Adrenal gland (tissue), 12 donors: ENCODE data around the gene DOK7. TPM values are rescaled to one million over a fixed set of nuclear protein-coding genes. Genes with fewer than 3 reads are reported as not detected.
A peak's percentile ranks its signal among the peaks of the same experiment; 100 is the strongest.

ENCODE experiments used
- DNase-seq, 7 donors: peaks; one replicate each; pipeline ENCODE4 v3.0.0-alpha.2; 2019 to 2020
- H3K27ac ChIP-seq, 5 donors: fragments of 200-600 bp; sonication (generic) in 4 of 5; 1 replicate in 3 of 5; 2 replicates in 2 of 5; pipeline versions ENCODE4 v1.5.1 to v1.8.0; 2016 to 2020; ENCODE audit warnings: mild to moderate bottlenecking in 1 of 5
- H3K27me3 ChIP-seq: fragments of 200-600 bp; 2 replicates; pipeline ENCODE4 v1.8.0; 2021
- H3K36me3 ChIP-seq, 2 donors: fragments of 200-600 bp; replicated peaks in 1 of 2; 1 replicate in 1 of 2; 2 replicates in 1 of 2; pipeline versions ENCODE4 v1.5.1 to v1.8.0; 2018 to 2022
- H3K4me1 ChIP-seq, 2 donors: fragments of 200-600 bp; replicated peaks in 1 of 2; 1 replicate in 1 of 2; 2 replicates in 1 of 2; pipeline versions ENCODE4 v1.5.1 to v1.8.0; 2018 to 2021
- H3K4me3 ChIP-seq, 4 donors: fragments of 200-600 bp; sonication (generic) in 3 of 4; one replicate each; pipeline ENCODE4 v1.5.1; 2016 to 2018
- H3K9me3 ChIP-seq, 3 donors: fragments of 200-600 bp; sonication (generic) in 1 of 3; replicated peaks in 1 of 3; 1 replicate in 2 of 3; 2 replicates in 1 of 3; pipeline versions ENCODE4 v1.5.1 to v1.8.0; 2016 to 2021
- POLR2A ChIP-seq, 2 donors: fragments of 450-650 bp; IDR thresholded peaks; one replicate each; pipeline ENCODE4 v1.6.1; 2017; ENCODE audit warnings: antibody characterized with exemption in 2 of 2, mild to moderate bottlenecking in 2 of 2, moderate library complexity in 1 of 2
- WGBS, 4 donors: extraction: QIAGEN DNeasy Blood & Tissue Kit in 2 of 4; methylation state at CpG; one replicate each; pipeline versions ENCODE4 v1.1.5 to v1.1.7; 2013 to 2017; 5-methylcytosine and 5-hydroxymethylcytosine counted together
- intact Hi-C, 2 donors: fragments of 100-400 bp; cut with DNase I; formaldehyde crosslinking; loops; one replicate each; pipeline versions ENCODE4 v1.14.1 to v1.15.0; 2022 to 2023
- polyA plus RNA-seq, 3 donors: library from polyadenylated mRNA; stranded (reverse); fragments of 200-250 nt in 2 of 3; fragments of 350-450 nt in 1 of 3; fragmentation: Illumina TruSeq in 1 of 3; extraction: RNeasy Lipid Tissue Mini Kit (QIAGEN cat#74804) in 1 of 3; gene quantifications; one replicate each; pipeline ENCODE4 v1.2.3, GENCODE V29; 2013 to 2014
- total RNA-seq, 9 donors: library from RNA; depleted of rRNA in 4 of 9; stranded (reverse); fragments of >200 nt in 4 of 9; fragments of 120-200 nt in 1 of 9; fragmentation: NEBNext Ultra II Directional in 1 of 9; extraction: Animal tissue kit (Norgen Biotek cat#: 25700) in 1 of 9; gene quantifications; one replicate each; pipeline versions ENCODE4 v1.1.0 to v1.2.4, GENCODE V29; 2013 to 2023
- TF ChIP-seq, protein P1 (sequence below), 6 experiments: fragments of 450-650 bp in 4 of 6; fragments of 200-600 bp in 2 of 6; sonication (generic) in 1 of 6; IDR thresholded peaks; 1 replicate in 5 of 6; 2 replicates in 1 of 6; pipeline versions ENCODE4 v1.5.1 to v1.8.0; 2016 to 2021; ENCODE audit warnings: antibody characterized with exemption in 6 of 6, mild to moderate bottlenecking in 2 of 6, moderate library complexity in 1 of 6
- donor health status: healthy with polysubstance abuse.
- donor health status: Bipolar disorder and iron deficiency.
- donor health status: DM: yes; HTN: yes; CAD: no.
- donor health status: DM: no; HTN: no; CAD: no.
- donor health status: DM: no; HTN: no; CAD: no.
- donor health status: DM: yes; HTN: yes; CAD: no.

DOK7 gene
- total and polyA plus RNA-seq, 12 donors, result 0.18 to 4.2 (median 1.1) TPM; not detected in 1

DNA sequence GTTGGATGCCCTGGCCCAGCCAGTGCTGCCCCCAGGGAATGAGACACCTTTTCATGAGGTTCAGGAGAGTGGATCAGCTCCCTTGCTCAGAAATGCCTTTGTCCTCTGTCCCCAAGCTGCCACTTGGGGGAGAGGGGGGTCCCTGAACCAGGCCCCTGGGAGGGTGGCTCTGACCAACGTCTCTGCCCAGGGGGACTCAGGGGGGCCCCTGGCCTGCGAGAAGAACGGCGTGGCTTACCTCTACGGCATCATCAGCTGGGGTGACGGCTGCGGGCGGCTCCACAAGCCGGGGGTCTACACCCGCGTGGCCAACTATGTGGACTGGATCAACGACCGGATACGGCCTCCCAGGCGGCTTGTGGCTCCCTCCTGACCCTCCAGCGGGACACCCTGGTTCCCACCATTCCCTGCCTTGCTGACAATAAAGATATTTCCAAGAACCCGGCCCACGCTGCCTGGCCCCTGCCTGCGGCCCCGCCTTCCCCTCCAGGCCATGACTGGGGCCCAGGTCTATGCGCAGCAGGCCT is 14.0 kb upstream of the DOK7 start:
- intact Hi-C loops, result loop anchor here in 1 of 2 donors (10.0 kb wide), 1 partner anchor 254 kb away; no protein-coding TSS in a partner anchor
- no peak overlapping the region for H3K4me3 ChIP-seq
- H3K9me3 ChIP-seq, result no peaks in the 10 kb centered on the region
- WGBS, 4 donors, result 90 to 96% (median 96%) methylated on average over 14 to 21 of the region's 21 CpGs
- H3K27me3 ChIP-seq, result no peaks in the 10 kb centered on the region
- peaks cover 6 to 13% of the 10 kb centered on the region in 2 donors for H3K4me1 ChIP-seq
- H3K27ac ChIP-seq, result no peak overlapping the region
- TF ChIP-seq, protein P1, sequence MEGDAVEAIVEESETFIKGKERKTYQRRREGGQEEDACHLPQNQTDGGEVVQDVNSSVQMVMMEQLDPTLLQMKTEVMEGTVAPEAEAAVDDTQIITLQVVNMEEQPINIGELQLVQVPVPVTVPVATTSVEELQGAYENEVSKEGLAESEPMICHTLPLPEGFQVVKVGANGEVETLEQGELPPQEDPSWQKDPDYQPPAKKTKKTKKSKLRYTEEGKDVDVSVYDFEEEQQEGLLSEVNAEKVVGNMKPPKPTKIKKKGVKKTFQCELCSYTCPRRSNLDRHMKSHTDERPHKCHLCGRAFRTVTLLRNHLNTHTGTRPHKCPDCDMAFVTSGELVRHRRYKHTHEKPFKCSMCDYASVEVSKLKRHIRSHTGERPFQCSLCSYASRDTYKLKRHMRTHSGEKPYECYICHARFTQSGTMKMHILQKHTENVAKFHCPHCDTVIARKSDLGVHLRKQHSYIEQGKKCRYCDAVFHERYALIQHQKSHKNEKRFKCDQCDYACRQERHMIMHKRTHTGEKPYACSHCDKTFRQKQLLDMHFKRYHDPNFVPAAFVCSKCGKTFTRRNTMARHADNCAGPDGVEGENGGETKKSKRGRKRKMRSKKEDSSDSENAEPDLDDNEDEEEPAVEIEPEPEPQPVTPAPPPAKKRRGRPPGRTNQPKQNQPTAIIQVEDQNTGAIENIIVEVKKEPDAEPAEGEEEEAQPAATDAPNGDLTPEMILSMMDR (IDR thresholded peaks at IDR 0.05), result no peak
- TF ChIP-seq POLR2A (IDR thresholded peaks at IDR 0.05), result no peak
- H3K36me3 ChIP-seq, result no peaks in the 10 kb centered on the region
- DNase-seq, result no peak

GRCh38 chr4:3449574-3450534 is 13.3 kb upstream of the DOK7 start:
- H3K36me3 ChIP-seq, result no peaks in the 10 kb centered on the region
- intact Hi-C loops, result loop anchor here in 1 of 2 donors (10.0 kb wide), 1 partner anchor 255 kb away; no protein-coding TSS in a partner anchor

DNA sequence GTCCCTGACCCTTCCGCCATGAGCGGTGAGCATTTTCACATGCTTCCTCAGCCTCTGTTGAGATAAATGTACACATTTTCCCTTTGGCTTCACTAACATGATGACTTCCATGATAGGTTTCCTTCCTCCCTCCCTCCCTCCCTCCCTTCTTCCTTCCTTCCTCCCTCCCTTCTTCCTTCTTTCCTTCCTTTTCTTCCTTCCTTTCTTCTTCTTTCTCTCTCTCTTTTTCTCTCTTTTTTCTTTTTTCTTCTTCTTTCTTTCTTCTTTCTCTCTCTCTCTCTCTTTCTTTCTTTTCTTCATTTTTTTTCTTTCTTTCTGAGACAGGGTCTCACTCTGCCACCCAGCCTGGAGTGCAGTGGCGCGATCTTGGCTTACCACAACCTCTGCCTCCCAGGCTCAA is 12.5 kb upstream of the DOK7 start:
- Histone ChIP-seq H3K27ac (no peak overlapping the region), H3K27me3 (no peaks in the 10 kb centered on the region), H3K4me3 (no peak overlapping the region), H3K4me1 (peaks cover 6 to 13% of the 10 kb centered on the region in 2 donors), H3K36me3 (no peaks in the 10 kb centered on the region), H3K9me3 (peaks cover 0 to 6% (median 0%) of the 10 kb centered on the region in 3 donors)
- intact Hi-C loops, result no loop called here
- 95 to 100% (median 100%) methylated on average over 4 of the region's 4 CpGs for WGBS, 4 donors
- no peak for DNase-seq
- TF ChIP-seq POLR2A (IDR thresholded peaks at IDR 0.05), result no peak
- TF ChIP-seq, protein P1 (IDR thresholded peaks at IDR 0.05), result no peak

More at GRCh38 chr4:3449574-3450534, 13.3 kb upstream of the DOK7 start:
- H3K4me3 ChIP-seq, result no peak overlapping the region
- H3K27ac ChIP-seq, result no peak overlapping the region
- no peaks in the 10 kb centered on the region for H3K27me3 ChIP-seq
- 81 to 86% (median 83%) methylated on average over 25 to 35 of the region's 35 CpGs for WGBS, 4 donors
- peaks cover 6 to 13% of the 10 kb centered on the region in 2 donors for H3K4me1 ChIP-seq
- TF ChIP-seq POLR2A (IDR thresholded peaks at IDR 0.05), result no peak
- TF ChIP-seq, protein P1 (IDR thresholded peaks at IDR 0.05), result no peak
- no peak for DNase-seq
- H3K9me3 ChIP-seq, result no peaks in the 10 kb centered on the region

- Histone ChIP-seq H3K27ac (peak overlapping the region in 3 of 5 donors; percentile 1 to 5 (median 3)), H3K4me1 (peaks cover 6 to 13% of the 10 kb centered on the region in 2 donors), H3K9me3 (peaks cover 0 to 7% (median 0%) of the 10 kb centered on the region in 3 donors), H3K4me3 (no peak overlapping the region), H3K36me3 (no peaks in the 10 kb centered on the region), H3K27me3 (no peaks in the 10 kb centered on the region)
- TF ChIP-seq POLR2A (IDR thresholded peaks at IDR 0.05), result no peak
- TF ChIP-seq, protein P1 (IDR thresholded peaks at IDR 0.05), result no peak
- DNase-seq, result peak in 1 of 7 donors; percentile 25
- WGBS, 4 donors, result 24 to 43% (median 35%) methylated on average over 3 of the region's 3 CpGs
- intact Hi-C loops, result no loop called here
Measured at GRCh38 chr4:3451956-3452355, 11.2 kb upstream of the DOK7 start.
